Measurements from ENCODE around the gene CASP8AP2.
A peak's percentile ranks its signal among the peaks of the same experiment; 100 is the strongest.
"Not testable (repeated sequence)": the region's sequence is repeated elsewhere in the genome, so short reads cannot be mapped to it uniquely, and the experiment has no call there.

The CASP8AP2 gene

DNA sequence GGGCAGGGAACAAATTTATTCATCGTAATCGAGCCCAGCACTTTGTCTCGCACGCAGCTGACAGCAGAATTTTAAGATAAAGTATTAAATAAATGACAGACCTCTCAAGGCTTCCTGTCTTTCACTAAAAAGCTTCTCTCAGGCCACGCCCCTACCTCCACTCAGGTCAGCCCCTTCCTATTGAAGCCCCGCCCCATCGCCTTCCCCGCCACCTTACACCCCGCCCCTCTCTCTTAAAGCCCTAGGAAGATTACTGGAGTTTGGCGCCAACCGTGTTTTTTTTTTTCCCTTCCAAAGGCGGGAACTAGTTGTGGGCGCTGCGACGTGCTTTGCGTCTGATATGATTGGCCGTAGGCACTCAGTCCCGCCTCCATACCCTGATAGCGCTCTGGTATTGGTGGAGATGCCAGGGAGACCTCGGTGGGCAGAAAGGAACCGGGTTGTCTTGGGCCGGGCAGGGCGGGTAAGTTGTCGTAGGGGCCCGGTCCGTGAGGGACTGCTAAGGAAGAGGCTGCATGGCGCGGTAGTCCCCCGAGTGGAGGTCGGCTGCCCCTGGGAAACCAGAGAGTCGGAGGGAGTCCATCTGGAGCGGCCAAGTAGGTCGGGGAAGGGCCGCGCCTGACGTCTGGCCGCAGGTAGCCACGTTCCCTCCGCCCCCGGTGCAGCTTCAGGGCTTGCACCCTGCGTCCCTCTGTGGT lies at the start of gene CASP8AP2:
Gene CASP8AP2 (plus strand): TSS at position 409 of the 698 bp plus-strand sequence.
- DNase-seq (ENCODE audit: low read depth in 3 of 3): peak; percentile 80 to 93 (median 90)

- DNase-seq (ENCODE audit: low read depth in 3 of 3): no peak
These were observed 48.3 kb upstream of the CASP8AP2 start for GRCh38 chr6:89781070-89782034.

DNA sequence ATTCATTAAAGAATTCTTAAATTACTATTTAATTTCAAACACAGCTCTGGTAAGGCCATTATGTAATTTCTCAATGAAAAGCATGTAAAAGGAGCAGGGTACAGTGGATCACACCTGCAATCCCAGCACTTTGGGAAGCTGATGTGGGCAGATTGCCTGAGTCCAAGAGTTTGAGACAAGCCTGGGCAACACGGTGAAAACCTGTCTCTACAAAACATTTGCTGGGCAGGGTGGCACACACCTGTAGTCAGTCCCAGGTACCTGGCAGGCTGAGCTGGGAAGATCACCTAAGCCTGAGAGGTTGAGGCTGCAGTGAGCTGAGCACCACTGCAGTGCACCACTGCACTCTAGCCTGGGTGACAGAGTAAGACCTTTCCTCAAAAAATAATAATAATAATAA lies 47.5 kb upstream of the CASP8AP2 start:
- DNase-seq (ENCODE audit: low read depth in 3 of 3): no peak

DNA sequence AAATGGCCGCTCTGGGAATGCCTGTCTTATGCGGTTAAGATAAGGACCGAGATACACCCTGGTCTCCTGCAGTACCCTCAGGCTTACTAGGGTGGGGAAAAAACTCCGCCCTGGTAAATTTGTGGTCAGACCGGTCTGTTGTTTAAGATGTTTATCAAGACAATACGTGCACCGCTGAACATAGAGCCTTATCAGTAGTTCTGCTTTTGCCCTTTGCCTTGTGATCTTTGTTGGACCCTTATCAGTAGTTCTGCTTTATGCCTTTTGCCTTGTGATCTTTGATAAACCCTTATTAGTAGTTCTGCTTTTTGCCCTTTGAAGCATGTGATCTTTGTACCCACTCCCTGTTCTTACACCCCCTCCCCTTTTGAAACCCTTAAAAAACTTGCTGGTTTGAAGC lies 46.4 kb upstream of the CASP8AP2 start:
- DNase-seq (ENCODE audit: low read depth in 3 of 3): not testable (repeated sequence)

DNA sequence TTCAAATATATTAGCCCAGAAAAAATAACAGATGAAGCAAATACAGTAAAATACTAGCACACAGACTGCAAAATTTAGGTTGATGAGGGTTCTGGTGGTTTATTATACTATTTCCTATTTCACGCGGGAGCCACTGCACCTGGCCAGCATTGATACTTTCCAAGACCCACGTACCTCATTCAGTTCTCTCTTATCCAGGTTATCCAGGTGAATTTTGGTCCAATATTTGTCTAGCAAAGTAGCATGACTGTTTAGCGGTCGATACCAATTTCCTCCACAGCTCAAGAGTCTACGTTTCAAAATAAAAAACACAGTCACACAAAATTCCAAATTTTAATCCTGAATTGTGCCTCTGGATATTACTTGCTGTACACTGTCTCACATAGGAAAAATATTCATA lies 44.8 kb upstream of the CASP8AP2 start:
- DNase-seq (ENCODE audit: low read depth in 3 of 3): no peak

GRCh38 chr6:89786970-89787369 lies 42.7 kb upstream of the CASP8AP2 start:
- no peak for DNase-seq (ENCODE audit: low read depth in 3 of 3)

GRCh38 chr6:89787660-89788328 lies 41.9 kb upstream of the CASP8AP2 start:
- DNase-seq (ENCODE audit: low read depth in 3 of 3): no peak

GRCh38 chr6:89789980-89790379 lies 39.7 kb upstream of the CASP8AP2 start:
- no peak for DNase-seq (ENCODE audit: low read depth in 3 of 3)

DNA sequence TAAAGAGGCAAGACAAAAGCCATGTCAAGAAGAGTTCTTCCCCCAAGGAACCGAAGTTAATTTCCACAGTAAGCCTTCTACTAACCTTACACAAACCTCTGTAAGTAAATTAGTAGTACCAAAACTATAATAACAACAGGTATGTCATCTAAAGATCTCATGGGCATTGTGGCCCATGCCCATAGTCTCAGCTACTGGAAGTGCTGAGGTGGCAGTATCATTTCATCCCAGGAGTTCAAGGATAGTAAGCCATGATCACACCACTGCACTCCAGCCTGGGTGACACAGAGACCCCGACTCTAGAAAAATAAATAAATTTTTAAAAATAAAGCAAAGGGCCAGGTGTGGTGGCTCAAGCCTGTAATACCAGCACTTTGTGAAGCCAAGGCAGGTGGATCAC lies 39.3 kb upstream of the CASP8AP2 start:
- no peak for DNase-seq (ENCODE audit: low read depth in 3 of 3)

DNA sequence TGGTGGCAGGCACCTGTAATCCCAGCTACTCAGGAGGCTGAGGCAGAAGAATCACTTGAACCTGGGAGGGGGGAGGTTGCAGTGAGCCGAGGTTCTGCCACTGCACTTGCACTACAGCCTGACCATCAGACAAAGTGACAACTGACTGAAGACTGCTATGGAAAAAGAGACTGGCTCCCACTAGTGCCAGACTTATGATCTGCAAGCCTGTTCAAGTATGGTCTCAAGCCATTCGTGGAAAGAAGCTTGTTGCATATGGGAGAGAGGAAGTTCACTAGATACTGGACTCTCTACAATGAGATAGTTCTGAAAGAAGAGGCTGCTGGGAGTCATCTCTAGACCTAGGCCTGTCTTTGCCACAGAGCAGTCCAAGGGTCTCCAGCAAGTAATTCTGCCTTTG lies 36.8 kb upstream of the CASP8AP2 start:
- DNase-seq (ENCODE audit: low read depth in 3 of 3): no peak

DNA sequence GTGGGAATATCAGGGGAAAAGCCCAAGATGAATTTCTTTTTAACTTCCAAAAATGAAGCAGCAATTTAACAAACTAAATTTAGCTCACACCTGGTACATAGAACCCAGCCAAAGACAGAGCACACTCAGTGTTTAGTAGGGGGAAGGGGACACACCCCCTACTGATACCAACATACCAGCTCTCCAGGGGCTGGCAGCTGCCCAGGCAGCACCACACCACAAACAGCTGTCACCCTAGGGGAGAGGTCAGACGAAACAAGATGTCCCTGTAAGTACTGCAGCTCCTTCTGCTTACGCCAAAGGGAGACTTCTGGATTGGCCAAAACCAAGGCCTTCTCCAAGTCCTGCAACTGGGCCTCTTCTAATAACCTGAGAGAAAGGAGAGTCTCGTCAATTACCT lies 36.1 kb upstream of the CASP8AP2 start:
- no peak for DNase-seq (ENCODE audit: low read depth in 3 of 3)

GRCh38 chr6:89794324-89794723 lies 35.4 kb upstream of the CASP8AP2 start:
- no peak for DNase-seq (ENCODE audit: low read depth in 3 of 3)

- DNase-seq (ENCODE audit: low read depth in 3 of 3): no peak
These were observed 32.4 kb upstream of the CASP8AP2 start for GRCh38 chr6:89797317-89797716.

DNA sequence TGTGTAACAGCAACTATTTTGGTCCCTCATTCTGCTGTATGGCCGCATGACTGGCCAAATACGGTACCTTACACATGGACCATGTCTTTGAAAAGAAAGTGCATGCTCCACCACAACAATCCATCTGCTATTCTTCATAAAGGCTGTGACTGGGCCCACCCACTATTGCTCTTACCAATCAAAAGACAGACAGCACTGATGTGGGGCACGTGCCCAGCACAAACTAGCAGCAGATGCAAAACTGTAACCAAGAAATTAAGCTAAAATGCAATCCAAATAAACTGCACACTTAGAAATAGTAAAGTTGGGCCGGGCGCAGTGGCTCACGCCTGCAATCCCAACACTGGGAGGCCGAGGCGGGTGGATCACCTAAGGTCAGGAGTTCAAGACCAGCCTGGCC lies 30.6 kb upstream of the CASP8AP2 start:
- no peak for DNase-seq (ENCODE audit: low read depth in 3 of 3)

DNA sequence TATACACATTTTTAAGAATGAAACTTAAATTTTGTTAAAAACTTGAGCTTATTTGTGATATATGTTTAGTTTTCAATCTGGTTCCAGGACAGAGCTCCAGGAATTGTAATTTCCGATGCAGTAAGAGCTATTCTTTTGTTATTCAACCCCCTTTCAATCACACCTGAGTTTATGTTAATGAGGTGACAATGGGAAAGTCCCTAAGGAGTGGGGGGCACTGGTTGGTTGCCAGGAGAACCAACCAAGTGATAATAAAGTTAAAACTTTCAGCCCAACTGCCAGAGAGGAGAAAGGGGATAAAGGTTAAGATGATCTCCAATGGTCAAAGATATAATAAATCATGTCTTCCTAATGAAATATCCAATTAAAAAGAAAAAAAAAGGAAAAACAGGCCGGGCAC lies 29.9 kb upstream of the CASP8AP2 start:
- DNase-seq (ENCODE audit: low read depth in 3 of 3): no peak

DNA sequence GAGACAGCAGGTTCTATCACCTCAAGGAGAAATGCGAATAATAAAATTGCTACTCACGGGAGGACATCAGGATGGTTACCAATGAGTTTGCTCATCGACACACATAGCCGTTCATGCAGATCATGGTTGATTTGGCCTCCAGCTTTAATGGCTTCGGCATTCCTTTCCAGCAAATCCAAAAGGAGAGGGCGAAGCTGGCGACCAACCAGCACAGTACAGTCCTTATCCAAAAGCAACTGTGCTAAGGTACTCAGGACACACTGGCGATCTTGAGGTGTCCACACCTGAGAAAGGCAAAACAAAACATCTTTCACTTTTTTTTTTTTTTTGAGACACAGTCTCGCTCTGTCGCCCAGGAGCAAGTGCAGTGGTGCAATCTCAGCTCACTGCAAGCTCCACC lies 26.4 kb upstream of the CASP8AP2 start:
- no peak for DNase-seq (ENCODE audit: low read depth in 3 of 3)

DNA sequence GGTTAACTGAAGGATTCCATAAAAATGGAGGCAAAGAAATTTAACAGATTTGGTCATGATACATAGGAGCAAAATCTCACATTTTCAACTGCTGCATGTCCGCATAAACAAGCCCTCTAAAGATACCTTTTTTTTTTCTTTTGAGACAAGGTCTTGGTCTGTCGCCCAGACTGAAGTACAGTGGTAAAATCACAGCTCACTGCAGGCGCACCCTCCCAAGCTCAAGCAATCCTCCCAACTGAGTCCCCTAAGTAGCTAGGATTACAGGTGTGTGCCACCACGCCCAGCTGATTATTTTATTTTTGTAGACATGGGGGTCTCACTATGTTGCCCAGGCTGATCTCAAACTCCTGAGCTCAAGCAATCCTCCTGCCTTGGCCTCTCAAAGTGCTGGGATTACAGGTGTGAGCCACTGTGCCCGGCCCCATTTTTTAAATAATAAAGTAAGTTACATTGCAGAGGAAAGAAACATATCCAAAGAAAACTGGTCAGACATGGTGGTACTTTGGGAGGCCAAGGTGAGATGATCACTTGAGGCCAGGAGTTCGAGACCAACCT lies 23.8 kb upstream of the CASP8AP2 start:
- no peak for DNase-seq (ENCODE audit: low read depth in 3 of 3)

DNA sequence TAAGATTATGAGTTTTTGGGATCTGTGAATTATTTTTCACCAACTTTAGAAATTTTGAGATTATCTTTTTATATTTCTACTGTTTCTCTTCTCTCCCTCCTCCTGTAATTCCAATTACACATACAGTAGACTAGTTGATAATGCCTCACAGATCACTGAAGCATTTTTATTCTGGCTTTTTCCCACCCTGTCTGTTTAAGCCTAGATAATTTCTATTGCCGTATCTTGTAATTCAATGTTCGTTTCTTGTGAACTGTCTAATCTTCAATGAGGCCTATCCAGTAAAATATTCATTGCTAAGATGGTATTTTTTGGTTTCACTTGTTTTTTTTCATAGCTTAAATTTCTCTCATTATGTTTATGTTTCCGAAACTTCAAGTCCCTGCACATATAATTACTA lies 22.1 kb upstream of the CASP8AP2 start:
- DNase-seq (ENCODE audit: low read depth in 3 of 3): no peak

- DNase-seq (ENCODE audit: low read depth in 3 of 3): not testable (repeated sequence)
These were observed 16.3 kb upstream of the CASP8AP2 start for GRCh38 chr6:89813422-89813821.

GRCh38 chr6:89817481-89817880 lies 12.2 kb upstream of the CASP8AP2 start:
- no peak for DNase-seq (ENCODE audit: low read depth in 3 of 3)

GRCh38 chr6:89818977-89819335 lies 10.7 kb upstream of the CASP8AP2 start:
- no peak for DNase-seq (ENCODE audit: low read depth in 3 of 3)

Data from stimulated activated CD4-positive, alpha-beta T cell treated with anti-CD3 and anti-CD28 coated beads, TNF-alpha, amount 100 ng/mL, for 4 hours (primary cell).